GM21447 (cell line): ENCODE results near the gene BBS12.

Experiments used
- ATAC-seq: cut with Tn5 transposase; IDR thresholded peaks from one replicate; pipeline ENCODE4 v1.9.1; 2021; ENCODE audit not compliant: unreplicated experiment

The BBS12 gene

DNA sequence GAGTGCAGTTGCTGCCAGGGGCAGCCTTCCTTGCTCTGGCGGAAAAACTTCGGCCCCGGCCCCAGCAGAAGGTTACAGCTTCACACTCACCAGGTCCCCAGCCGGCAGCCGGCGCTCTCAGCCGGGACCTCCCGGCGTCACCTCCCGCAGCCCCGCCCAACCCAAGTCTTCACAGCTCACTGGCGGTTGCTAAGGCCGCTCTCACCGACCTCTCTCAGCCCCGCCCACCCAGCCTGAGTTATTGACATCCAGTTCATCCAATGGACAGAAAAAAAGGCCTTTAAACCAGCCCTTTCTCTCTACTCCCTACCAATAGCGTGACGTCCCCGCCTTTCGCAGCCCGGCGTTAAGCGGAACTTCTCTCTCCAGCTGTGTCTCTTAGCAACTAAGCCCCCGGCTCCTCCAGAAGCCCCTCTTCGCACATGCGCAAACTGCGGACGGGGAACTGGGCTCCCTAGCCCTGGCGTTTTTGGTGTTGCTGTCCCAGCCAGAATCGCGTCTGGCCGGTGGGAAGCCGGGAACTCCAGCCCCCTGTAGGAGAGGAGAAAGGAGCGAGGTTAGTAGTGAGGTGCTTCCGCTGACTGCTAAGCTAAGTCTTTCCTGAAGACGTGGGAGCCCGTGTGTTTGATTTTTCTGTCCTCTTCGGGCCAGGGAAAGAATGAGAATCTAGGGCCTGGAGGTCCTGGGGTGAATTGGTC, at the start of gene BBS12:
TSS of gene BBS12 (plus strand) at position 376 of the 698 bp plus-strand sequence. CDS start 9,189 bp downstream, outside the sequence.
- peak; percentile 100 for ATAC-seq

DNA sequence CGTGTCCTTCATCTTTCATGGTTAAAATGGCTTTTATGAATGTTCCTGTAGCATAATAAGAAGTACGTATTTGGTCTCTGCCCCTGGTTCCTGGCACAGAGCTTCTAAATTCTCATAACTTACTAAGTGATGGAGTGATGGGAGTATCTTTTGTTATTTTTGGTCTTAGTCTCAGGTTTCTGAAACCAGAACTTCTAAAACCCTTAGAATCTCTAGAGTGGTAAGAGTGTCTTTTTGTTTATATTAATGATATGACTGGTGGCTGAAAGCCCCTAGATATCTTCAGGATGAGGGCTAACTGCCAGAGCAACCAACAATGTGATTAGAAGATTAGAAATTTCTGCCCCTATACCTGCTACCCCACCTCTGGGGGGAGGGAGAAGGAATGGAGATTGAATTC, 45.8 kb upstream of the BBS12 start:
- ATAC-seq, result no peak

DNA sequence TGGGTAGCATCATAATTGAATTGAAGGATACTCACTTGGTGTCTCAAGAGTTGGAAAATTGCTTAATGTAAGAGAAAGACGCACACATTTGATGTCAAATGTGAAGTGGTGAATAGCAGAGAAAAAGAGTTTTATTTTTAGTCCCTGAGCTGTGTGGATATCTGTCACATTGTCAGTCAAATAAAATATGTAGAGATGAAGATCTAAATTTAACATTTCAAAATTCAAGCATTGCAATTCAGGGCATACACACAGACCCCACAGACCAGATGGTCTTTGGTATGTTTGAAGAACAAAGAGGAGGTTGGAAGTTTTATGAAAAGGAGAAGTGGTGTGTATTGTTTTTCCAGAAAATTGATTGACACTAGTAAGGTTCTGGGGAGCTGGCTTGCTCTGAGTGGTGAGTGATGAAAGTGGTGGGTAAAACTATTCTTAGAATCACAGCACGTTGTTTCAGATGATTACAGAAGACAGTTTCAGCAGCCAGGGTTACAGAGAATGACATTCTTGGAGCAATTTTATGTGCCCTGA, 44.9 kb upstream of the BBS12 start:
- no peak for ATAC-seq

DNA sequence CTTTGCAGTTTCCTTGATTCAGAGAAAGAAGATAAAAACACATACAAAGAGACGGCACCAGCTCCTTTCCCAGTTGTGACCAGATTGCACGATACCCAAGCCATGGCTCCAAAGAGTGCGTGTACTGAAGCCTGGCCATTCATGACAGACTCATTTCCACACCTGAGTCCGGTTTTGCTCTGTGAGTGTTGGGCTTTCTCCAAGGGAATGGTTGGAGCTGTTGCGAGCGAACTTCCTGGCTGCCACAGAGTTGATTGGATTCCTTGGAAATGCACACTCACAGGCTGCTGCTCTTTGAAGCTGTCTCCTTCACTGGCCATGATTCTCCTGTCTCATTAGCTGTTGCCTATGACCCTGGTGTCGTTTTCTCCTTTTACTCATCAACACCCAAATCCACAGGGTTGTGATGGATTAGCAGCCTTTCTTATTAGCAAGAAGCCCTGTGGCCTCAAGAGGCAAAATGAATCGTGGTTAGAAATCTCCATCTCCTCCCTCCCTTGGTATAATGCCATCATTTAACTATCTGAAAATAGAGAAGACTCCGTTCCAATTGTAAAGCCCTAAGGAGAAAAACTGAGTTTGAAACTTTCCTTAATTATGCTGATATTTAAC, 43.9 kb upstream of the BBS12 start:
- ATAC-seq, result no peak

DNA sequence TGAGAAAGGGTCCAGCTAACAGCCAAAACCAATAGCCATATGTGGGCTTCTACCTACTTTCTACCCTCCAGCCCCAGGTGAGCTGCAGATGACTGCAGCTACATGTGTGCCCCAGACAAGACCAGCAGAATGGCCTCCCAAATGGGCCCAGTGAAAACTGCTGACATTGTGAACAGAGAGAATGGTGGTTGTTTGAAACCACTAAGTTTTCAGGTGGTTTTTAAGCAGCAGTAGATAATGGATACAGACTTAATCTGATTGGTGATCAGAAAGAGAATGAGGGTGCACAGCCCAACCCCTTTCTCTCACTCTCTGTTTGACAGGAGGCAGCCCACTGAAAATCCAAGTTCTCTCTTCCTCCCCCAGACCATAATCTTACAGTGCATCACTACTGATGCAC, 42.5 kb upstream of the BBS12 start:
- peak; percentile 75 for ATAC-seq

DNA sequence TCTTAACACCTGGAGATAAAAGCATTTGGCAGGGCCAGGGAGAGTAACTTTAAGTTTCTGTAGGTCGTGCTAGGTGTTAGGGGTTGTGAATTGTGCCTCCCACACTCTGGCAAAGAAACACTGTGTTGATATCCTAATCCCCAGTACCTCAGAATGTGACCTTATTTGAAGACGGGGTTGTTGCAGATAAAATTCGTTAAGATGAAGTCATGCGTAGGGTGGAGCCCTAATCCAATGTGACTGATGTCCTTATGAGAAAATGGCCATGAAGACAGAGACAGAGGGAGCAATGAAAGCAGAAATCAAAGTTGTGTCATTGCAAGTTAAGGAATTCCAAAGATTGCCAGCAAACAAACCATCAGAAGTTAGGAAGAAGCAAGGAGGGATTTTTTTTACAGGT, 40.5 kb upstream of the BBS12 start:
- no peak for ATAC-seq

DNA sequence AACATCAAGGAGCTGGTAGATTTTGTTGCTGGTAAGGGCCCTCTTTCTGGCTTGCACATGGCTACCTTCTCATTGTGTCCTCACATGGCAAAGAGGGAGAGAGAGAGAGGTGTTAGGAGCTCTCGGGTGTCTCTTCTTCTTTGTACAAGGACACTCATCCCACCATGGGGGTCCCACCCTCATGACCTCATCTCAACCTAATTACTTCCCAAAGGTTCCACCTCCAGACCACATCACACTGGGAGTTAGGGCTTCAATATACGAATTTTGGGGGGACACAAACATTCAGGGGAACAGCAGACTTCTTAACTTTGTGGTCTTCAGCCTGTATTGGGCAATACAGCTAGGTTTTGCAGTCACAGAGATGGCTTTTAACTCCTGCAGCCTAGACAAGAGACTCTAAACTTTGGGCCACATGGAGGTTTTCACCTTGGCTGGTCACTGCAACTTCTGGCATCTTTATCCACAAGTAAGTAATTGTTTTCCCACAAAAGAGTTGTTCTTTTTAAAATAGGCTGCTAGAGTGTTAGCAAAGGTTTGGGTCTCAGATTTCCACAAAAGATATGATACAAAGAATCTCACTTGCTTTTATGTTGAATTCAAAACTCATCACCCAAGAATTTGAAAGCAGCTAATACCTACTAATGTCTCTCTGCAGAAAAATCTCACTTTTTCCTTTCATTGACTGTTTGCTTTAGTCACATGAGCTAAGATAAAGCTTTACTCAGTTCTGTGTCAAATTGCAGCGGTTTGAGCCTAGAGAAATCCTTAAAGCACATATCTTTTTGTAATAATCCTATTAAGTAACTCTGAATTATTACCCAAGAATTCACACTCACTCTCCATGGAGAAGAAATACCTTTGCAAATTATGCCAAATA, 39.6 kb upstream of the BBS12 start:
- ATAC-seq, result no peak

DNA sequence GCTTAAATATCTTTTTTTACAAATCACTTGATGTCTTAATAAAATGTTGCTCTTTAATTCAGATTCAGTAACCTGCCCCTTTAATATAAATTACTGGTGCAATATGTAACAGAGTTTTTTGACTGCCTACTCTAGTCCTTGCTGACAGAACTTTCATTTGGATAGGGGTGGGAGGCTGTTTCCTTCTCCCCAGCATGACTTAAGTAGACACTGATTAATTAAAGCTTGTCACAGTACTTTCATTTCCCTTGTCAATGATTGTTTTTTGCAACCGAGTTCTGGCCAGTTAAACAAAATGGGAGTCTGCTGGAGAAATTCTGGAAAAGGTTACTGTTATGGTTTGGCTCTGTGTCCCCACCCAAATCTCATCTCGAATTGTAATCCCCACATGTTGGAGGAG, 37.3 kb upstream of the BBS12 start:
- no peak for ATAC-seq

DNA sequence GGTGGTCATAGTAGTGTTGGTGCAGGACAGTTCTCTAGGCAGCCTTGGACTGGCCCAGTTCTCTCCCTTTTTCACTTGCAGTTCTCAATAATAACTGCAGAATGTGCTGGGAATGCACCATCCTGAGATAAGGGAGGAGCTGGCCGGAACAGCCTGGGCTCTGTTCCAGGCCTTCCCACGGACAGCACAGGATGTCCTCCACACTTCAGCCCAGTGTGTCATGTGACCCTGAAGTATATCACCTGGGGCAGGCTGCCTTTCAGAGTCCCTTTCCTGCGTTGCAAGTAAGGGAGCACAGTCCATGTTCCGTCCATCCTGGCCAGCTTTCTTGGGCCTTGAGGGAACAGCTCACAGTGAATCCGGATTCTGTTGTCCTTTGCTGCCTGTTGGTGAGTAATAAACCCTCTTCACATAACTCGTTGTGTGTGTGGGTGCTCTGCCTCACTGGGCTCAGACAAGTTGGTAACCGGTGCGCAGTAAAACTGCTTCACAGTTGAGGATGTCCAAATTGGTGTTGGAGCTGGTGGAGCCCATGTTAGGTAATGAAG, 32.3 kb upstream of the BBS12 start:
- no peak for ATAC-seq

DNA sequence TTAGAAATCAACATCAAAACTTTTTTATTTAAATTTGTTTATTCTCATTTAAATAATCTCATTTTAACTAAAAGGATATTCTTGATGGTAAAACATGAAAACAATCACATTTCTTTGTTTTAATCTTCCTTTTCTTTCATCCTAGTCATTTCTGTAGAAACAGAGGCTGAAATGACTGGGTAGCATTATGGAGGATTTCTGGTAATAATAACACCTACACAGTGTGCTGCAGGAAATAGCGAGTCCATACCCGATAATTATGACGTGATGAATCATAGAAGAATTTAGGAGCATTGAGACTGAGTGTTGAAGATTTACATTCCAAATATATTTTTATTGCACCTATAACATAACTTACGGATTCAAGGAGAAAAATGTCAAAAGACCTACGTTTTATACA, 31.4 kb upstream of the BBS12 start:
- ATAC-seq, result no peak

DNA sequence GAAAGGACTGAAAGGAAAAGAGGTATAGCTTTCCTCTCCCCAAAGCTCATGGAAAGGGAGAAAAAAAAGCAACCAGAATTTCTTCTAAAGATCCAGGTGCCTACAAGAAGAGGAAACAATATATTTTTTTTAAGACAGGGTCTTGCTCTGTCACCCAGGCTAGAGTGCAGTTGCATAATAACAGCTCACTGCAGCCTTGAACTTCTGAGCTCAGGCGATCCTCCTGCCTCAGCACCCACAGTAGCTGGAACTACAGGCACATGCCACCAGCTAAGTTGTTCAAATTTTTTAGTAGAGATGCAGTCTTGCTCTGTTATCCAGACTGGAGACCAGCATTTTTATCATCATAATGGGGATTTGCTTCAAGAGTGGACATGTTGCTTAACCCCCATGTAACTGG, 30.5 kb upstream of the BBS12 start:
- no peak for ATAC-seq

DNA sequence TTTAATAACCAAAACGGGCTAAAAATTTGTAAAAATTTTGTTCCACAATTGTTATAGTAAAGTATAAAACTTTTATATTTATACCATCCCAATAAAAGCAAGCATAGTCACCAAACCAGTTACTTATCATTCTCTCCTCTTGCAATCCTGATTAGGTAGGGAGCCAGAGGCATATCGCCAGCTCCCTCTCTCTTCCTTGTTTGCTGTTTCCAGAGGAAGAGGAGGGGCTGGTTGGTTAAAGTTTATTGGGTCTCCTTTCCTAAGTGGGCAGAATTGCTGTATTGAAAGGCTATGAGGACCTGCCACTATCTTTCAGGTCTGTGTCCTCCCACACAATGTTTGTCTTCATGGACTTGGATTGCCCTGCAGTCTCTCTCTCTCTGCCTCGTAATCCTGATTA, 29.6 kb upstream of the BBS12 start:
- no peak for ATAC-seq

DNA sequence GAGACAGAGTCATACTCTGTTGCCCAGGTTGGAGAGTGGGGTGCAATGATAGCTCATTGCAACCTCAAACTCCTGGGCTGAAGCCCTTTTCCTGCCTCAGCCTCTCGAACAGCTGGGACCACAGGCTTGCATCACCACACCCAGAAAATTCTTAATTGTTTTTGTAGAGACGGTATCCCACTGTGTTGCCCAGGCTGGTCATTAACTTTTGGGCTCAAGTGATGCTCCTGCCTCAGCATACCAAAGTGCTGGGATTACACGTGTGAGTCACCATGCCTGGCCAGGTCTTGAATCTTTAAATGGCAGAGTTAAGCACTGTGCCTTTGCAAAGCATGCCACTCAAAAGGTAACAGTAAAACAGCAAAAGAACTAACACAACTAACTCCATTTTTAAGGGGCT, 28.6 kb upstream of the BBS12 start:
- no peak for ATAC-seq

DNA sequence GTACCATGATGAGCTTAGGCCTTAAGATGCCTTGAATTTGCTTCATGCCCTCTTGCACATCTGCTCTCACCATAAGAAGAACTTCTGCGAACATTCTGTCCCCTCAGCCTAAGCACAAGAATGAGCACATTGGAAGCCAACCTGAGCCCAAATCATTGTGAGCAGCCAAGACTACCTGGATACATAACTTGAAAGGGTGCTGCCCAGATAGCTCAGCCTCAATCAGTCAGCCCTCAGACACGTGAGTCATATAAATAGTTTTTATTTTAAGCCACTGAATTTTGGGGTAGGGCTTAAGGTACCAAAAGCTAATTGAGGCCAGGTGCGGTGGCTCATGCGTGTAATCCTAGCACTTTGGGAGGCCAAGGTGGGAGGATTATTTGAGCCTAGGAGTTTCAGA, 27.5 kb upstream of the BBS12 start:
- no peak for ATAC-seq

DNA sequence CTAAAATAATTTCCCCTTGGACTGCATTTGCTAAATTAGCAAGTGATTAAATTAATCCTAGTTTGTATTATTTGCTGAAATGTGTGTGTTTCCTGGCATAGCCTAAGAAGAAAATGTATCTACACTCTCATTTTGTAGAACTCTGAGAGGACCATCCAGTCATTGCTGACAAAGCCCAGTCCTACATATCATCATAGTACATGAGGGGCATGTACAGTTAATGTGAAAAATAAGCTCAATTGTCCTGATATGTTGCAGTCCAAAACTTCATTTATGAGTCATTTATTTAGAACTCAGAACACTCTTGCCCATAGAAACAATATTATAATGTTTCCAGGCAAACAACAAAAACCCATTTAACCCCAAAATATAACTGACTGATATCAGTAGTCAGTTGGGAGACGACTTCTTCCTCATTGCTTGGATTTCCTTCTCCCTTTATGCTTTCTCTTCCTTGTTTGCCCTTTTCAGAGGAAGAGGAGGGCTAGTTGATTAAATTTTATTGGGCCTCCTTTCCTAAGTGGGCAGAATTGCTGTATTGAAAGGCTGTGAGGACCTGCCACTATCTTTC, 26.9 kb upstream of the BBS12 start:
- ATAC-seq, result no peak

DNA sequence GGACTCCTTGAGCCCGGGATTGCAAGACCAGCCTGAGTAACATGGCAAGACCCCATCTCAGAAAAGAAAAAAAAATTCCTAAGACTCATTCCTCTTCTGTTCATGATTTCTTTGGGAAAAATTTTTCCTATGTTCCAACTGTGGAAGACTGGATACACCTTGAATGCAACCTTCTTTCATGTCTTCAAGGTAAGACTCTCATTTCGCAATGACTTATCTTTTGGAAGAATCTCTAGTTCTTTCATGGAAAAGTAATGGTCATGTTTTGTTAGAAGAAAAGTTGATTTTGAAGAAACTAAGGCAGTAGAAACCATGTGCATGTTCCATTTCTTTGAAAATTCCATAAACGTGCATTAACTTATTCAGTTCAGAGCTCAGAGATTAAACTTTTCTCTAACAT, 26.0 kb upstream of the BBS12 start:
- no peak for ATAC-seq

DNA sequence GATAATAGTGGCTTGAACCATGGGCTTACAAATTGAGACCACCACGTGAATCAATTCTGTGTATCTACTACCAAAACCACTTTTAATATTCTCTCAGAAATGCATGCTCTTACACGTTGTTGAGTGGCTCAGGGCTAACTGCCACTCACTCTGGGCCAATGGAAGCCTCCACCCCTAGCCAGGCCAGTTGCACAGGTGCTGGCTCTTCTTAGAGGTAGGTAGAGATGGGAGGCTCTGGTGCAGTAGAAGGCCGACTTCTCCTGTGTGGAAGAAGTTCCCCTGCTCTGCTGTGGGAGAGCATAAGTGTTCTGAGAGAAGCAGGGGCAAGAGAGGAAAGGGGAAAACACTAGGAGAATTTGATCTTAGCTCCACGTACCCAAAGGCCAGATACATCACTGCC, 25.0 kb upstream of the BBS12 start:
- no peak for ATAC-seq

DNA sequence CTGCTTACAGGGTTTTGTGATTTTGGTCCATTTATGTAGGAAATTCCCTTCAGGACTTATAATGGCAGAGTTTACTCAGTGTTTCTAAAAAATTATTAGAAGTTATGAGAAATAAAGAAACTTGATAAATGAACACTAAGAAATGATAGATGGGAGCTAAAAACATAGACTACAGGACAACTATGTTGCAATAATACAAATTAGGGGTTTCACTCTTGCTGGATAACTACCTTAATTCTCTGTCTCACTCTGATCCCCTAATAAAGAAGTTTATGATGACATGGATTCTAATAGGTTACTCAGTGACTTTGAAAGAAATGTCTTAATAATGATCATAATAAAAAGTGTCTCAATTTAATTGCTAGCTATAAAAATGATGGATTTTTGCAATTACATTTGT, 23.3 kb upstream of the BBS12 start:
- ATAC-seq, result no peak

DNA sequence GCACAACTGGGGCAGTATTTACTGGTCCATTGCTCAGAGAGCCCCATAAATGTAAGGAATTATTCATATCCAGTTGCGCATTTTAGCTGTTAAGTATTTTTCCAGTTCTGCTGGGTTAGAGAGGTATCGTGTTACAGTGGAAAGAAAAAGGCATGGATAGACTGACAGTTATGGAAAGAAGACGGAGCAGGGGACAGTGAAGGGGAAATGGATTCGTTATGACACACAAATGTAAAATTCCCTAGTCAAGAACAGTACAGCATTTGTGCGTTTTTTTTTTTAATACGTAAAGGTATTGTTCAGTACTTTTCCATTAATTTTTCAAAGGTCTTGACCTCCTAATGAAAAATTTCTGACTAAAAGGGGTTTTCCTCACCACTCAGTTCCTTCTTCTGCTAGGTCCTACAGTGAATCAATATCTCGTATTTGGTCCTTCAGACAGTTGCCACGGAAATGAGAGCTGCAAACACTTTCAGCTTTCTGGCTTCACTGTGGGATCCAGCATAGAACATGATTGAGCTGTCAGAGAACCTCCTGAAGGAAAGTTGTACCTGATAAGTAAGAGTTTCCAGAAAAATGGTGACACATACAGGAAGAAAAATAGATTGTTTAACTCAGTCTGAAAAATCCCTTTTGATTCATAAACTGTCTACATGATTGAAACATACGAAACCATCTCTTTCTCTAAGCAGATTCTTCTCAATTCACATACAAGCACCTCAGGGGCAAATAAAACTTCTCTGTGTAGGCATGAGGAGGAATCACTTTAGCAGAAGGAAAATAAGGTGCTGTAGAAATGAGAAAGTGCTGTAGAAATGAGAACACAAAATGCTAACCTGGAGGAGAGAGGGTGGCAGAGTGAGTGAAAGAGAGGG, 21.8 kb upstream of the BBS12 start:
- peak; percentile 69 for ATAC-seq

DNA sequence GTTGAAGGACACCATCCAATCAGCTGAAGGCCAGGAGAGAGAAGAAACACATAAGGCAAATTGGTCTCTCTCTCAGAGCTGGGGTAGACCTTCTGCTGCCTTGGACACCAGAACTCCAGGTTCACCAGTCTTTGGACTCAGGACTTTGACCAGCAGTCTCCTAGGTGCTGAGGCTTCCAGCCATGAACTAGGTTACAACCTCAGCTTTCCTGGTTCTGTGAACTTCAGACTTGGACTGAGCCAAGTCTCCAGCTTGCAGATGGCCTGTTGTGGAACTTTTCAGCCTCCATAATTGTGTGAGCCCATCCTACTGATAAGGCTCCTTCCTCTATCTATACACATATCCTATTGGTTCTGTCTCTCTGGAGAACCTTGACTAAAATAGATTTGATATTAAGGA, 20.6 kb upstream of the BBS12 start:
- no peak for ATAC-seq
